NB4 (cell line): ENCODE data around the gene PRAMEF1.
"Not testable (repeated sequence)": the region's sequence is repeated elsewhere in the genome, so short reads cannot be mapped to it uniquely, and the experiment has no call there.

Source experiments
- DNase-seq: peaks from one replicate; pipeline ENCODE4 v3.0.0; 2010; ENCODE audit warnings: low read depth
- H3K4me3 ChIP-seq: one replicate; pipeline ENCODE4 v1.5.1; 2011; ENCODE audit warnings: mild to moderate bottlenecking, low read depth, low read length, moderate library complexity
- CTCF ChIP-seq: IDR thresholded peaks from one replicate; pipeline ENCODE4 v1.5.1; 2012; ENCODE audit warnings: low read depth, low read length
- MAX ChIP-seq: IDR thresholded peaks from 2 replicates; pipeline ENCODE4 v1.6.1; 2011; ENCODE audit warnings: low read depth, low read length
- MYC ChIP-seq: IDR thresholded peaks from 2 replicates; pipeline ENCODE4 v1.6.1; 2011; ENCODE audit warnings: low read depth, low read length
- POLR2A ChIP-seq: IDR thresholded peaks from 2 replicates; pipeline ENCODE4 v1.6.1; 2011; ENCODE audit warnings: mild to moderate bottlenecking; ENCODE audit not compliant: insufficient read length; ENCODE audit errors: extremely low read depth

The PRAMEF1 gene

GRCh38 chr1:12791097-12791496 is at the start of gene PRAMEF1:
Gene PRAMEF1 (plus strand): TSS chr1:12791397. CDS start chr1:12793228, 1,831 bp downstream.
- H3K4me3 ChIP-seq, DNase-seq: not testable (repeated sequence)

- no peak for DNase-seq
- TF ChIP-seq MYC (no peak), MAX (no peak), CTCF (no peak), POLR2A (no peak)
- no peak overlapping the region for H3K4me3 ChIP-seq
Observed at GRCh38 chr1:12741946-12742345, 49.3 kb upstream of the PRAMEF1 start.

- DNase-seq = no peak
- TF ChIP-seq MYC (no peak), POLR2A (no peak), MAX (no peak), CTCF (no peak)
- no peak overlapping the region for H3K4me3 ChIP-seq
Observed at GRCh38 chr1:12745126-12745991, 45.8 kb upstream of the PRAMEF1 start.

- no peak for TF ChIP-seq CTCF
- no peak for TF ChIP-seq MYC
- no peak for TF ChIP-seq POLR2A
- DNase-seq = no peak
- H3K4me3 ChIP-seq = no peak within 1 kb of the TSS
Observed at GRCh38 chr1:12745992-12746323, 45.2 kb upstream of the PRAMEF1 start, which contains the start of gene CFAP107. Gene CFAP107 (plus strand): TSS chr1:12746200. CDS start chr1:12746431, 231 bp downstream.

- H3K4me3 ChIP-seq = no peak overlapping the region
- DNase-seq = no peak
- TF ChIP-seq MAX (no peak), POLR2A (no peak), CTCF (no peak), MYC (no peak)
Observed at GRCh38 chr1:12748778-12749355, 42.3 kb upstream of the PRAMEF1 start.

GRCh38 chr1:12754738-12755137 is 36.5 kb upstream of the PRAMEF1 start:
- H3K4me3 ChIP-seq = no peak overlapping the region
- DNase-seq = peak; percentile 9
- TF ChIP-seq CTCF (no peak), POLR2A (no peak), MYC (no peak), MAX (no peak)
